Mesenchymal stem cell (in vitro differentiated cells and primary cell): ENCODE results near the gene ADAMTSL5.

Source experiments
- DNase-seq: peaks from one replicate; pipeline ENCODE4 v3.0.0-alpha.2; 2013
- H2AFZ ChIP-seq: one replicate; pipeline ENCODE4 v1.6.1; 2013; ENCODE audit warnings: low read depth, mild to moderate bottlenecking, control low read depth, inconsistent platforms, low read length, moderate library complexity
- H2AK5ac ChIP-seq: 2 replicates; pipeline ENCODE4 v1.6.1; 2013; ENCODE audit warnings: low read length, moderate library complexity, mild to moderate bottlenecking, inconsistent platforms; ENCODE audit not compliant: severe bottlenecking
- H2BK120ac ChIP-seq: one replicate; pipeline ENCODE4 v1.6.1; 2013; ENCODE audit warnings: low read depth, mild to moderate bottlenecking, inconsistent platforms, low read length, moderate library complexity
- H2BK12ac ChIP-seq, 2 experiments: one replicate each; pipeline ENCODE4 v1.6.1; 2013; ENCODE audit warnings: inconsistent platforms in 2 of 2, low read length in 2 of 2, mild to moderate bottlenecking in 2 of 2, moderate library complexity in 2 of 2, control low read depth in 1 of 2
- H2BK15ac ChIP-seq: one replicate; pipeline ENCODE4 v1.6.1; 2013; ENCODE audit warnings: mild to moderate bottlenecking, low read depth, inconsistent platforms; ENCODE audit not compliant: poor library complexity, severe bottlenecking
- H2BK5ac ChIP-seq: 2 replicates; pipeline ENCODE4 v1.6.1; 2013; ENCODE audit warnings: low read depth, mild to moderate bottlenecking, low read length, control low read depth, inconsistent platforms; ENCODE audit not compliant: poor library complexity, severe bottlenecking
- H3K14ac ChIP-seq, 2 experiments: one replicate each; pipeline ENCODE4 v1.6.1; 2013; ENCODE audit warnings: inconsistent platforms in 2 of 2, low read length in 2 of 2, control low read depth in 1 of 2, mild to moderate bottlenecking in 1 of 2, moderate library complexity in 1 of 2
- H3K18ac ChIP-seq, 2 experiments: one replicate each; pipeline ENCODE4 v1.6.1; 2013; ENCODE audit warnings: inconsistent platforms in 2 of 2, low read length in 2 of 2, control low read depth in 1 of 2, low read depth in 1 of 2, mild to moderate bottlenecking in 1 of 2
- H3K23ac ChIP-seq, 2 experiments: one replicate each; pipeline ENCODE4 v1.6.1; 2013; ENCODE audit warnings: inconsistent platforms in 2 of 2, low read length in 2 of 2, mild to moderate bottlenecking in 2 of 2, moderate library complexity in 2 of 2, control low read depth in 1 of 2
- H3K27ac ChIP-seq: 2 replicates; pipeline ENCODE4 v1.5.1; 2013; ENCODE audit warnings: mild to moderate bottlenecking, moderate library complexity, low read length, control low read depth, inconsistent platforms; ENCODE audit not compliant: poor library complexity, severe bottlenecking
- H3K27me3 ChIP-seq, 2 experiments: 2 replicates each; pipeline versions ENCODE4 v1.6.1 to v1.7.0; 2013; ENCODE audit warnings: low read length in 2 of 2, mild to moderate bottlenecking in 2 of 2, moderate library complexity in 2 of 2, control low read depth in 1 of 2, inconsistent platforms in 1 of 2; ENCODE audit not compliant: control insufficient read depth in 1 of 2, insufficient read depth in 1 of 2
- H3K36me3 ChIP-seq, 2 experiments: 2 replicates each; pipeline versions ENCODE4 v1.6.1 to v1.7.0; 2013; ENCODE audit warnings: low read length in 2 of 2, control low read depth in 1 of 2, inconsistent platforms in 1 of 2, low read depth in 1 of 2, mild to moderate bottlenecking in 1 of 2; ENCODE audit not compliant: insufficient read depth in 2 of 2, control insufficient read depth in 1 of 2
- H3K4ac ChIP-seq, 2 experiments: one replicate each; pipeline ENCODE4 v1.6.1; 2013; ENCODE audit warnings: inconsistent platforms in 2 of 2, low read length in 2 of 2, mild to moderate bottlenecking in 2 of 2, moderate library complexity in 2 of 2, control low read depth in 1 of 2, low read depth in 1 of 2
- H3K4me1 ChIP-seq: 2 replicates; pipeline ENCODE4 v1.6.1; 2013; ENCODE audit warnings: low read depth, low read length, control low read depth; ENCODE audit not compliant: control insufficient read depth, insufficient read depth
- H3K4me2 ChIP-seq: 2 replicates; pipeline ENCODE4 v1.6.1; 2013; ENCODE audit warnings: low read length, mild to moderate bottlenecking, inconsistent platforms; ENCODE audit not compliant: poor library complexity, severe bottlenecking
- H3K4me3 ChIP-seq, 2 experiments: 2 replicates each; pipeline versions ENCODE4 v1.5.1 to v1.7.0; 2013; ENCODE audit warnings: low read length in 2 of 2, mild to moderate bottlenecking in 2 of 2, control low read depth in 1 of 2, low read depth in 1 of 2; ENCODE audit not compliant: insufficient read depth in 1 of 2
- H3K79me1 ChIP-seq: replicated peaks from 2 replicates; pipeline ENCODE4 v1.6.1; 2013; ENCODE audit warnings: mild to moderate bottlenecking, control low read depth, low read length, inconsistent platforms; ENCODE audit not compliant: poor library complexity, severe bottlenecking
- H3K9ac ChIP-seq: 2 replicates; pipeline ENCODE4 v1.7.0; 2013; ENCODE audit warnings: mild to moderate bottlenecking, low read length, moderate library complexity
- H3K9me3 ChIP-seq: 2 replicates; pipeline ENCODE4 v1.7.0; 2013; ENCODE audit warnings: mild to moderate bottlenecking, low read length; ENCODE audit not compliant: control insufficient read depth
- H4K8ac ChIP-seq: one replicate; pipeline ENCODE4 v1.6.1; 2013; ENCODE audit warnings: inconsistent platforms, mild to moderate bottlenecking, low read length, moderate library complexity
- H4K91ac ChIP-seq: one replicate; pipeline ENCODE4 v1.6.1; 2013; ENCODE audit warnings: mild to moderate bottlenecking, low read length, inconsistent platforms
- WGBS: methylation state at CpG from one replicate; pipeline ENCODE4 v1.1.7; 2013; ENCODE audit warnings: mixed read lengths; 5-methylcytosine and 5-hydroxymethylcytosine counted together

ADAMTSL5 gene

DNA sequence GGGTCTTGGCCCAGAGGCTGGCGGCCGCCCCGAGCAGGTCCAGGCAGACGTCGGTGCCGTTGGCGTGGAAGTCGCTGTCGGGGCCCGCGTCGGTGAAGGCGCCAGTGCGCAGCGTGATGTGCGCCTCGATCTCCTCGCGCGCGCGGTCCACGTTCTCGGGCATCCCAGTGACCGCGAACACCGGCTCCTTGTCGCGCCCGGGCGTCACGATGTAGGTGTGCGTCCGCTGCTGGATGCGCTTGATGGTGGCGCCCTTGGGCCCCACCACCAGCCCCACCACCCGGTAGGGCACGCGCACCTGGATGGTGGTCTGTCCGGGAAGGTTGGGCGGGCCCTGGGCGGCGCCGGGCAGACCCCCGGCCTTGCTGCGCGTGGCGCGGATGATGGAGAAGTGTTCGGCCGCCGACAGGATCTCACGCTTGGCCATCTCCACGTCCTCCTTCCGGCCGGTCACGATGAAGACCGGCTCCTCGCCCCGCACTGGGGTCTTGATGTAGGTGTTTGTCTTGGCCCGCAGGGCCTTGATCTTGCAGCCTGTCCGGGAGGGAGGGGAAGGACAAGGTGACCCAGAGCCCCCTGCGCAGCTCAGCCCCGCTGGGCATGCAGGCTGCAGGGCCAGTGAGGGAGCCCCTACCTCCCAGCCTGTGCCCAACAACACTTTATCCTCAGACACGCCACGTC is 43.7 kb upstream of the ADAMTSL5 start:
- no peak overlapping the region for H3K27ac ChIP-seq
- H4K91ac ChIP-seq, result no peak overlapping the region
- H3K4me1 ChIP-seq, result peaks cover 24% of the 10 kb centered on the region
- no peak overlapping the region for H2BK12ac ChIP-seq
- no peak overlapping the region for H2AFZ ChIP-seq
- H3K14ac ChIP-seq, result no peak overlapping the region
- no peak for DNase-seq
- H4K8ac ChIP-seq, result no peak overlapping the region
- H2BK15ac ChIP-seq, result no peak overlapping the region
- no peak overlapping the region for H3K4me3 ChIP-seq
- no peak overlapping the region for H2BK5ac ChIP-seq
- H3K9ac ChIP-seq, result no peak overlapping the region
- no peak overlapping the region for H3K4ac ChIP-seq
- no peaks in the 10 kb centered on the region for H3K9me3 ChIP-seq
- H3K23ac ChIP-seq, result no peak overlapping the region
- no peak overlapping the region for H2AK5ac ChIP-seq
- no peaks in the 10 kb centered on the region for H3K27me3 ChIP-seq
- no peak overlapping the region for H2BK120ac ChIP-seq
- H3K79me1 ChIP-seq, result peaks cover 28% of the 10 kb centered on the region
- no peak overlapping the region for H3K18ac ChIP-seq
- 98% methylated on average over 63 of the region's 66 CpGs for WGBS
- H3K36me3 ChIP-seq, result peaks cover 0 to 57% of the 10 kb centered on the region in 2 experiments
- no peak overlapping the region for H3K4me2 ChIP-seq

DNA sequence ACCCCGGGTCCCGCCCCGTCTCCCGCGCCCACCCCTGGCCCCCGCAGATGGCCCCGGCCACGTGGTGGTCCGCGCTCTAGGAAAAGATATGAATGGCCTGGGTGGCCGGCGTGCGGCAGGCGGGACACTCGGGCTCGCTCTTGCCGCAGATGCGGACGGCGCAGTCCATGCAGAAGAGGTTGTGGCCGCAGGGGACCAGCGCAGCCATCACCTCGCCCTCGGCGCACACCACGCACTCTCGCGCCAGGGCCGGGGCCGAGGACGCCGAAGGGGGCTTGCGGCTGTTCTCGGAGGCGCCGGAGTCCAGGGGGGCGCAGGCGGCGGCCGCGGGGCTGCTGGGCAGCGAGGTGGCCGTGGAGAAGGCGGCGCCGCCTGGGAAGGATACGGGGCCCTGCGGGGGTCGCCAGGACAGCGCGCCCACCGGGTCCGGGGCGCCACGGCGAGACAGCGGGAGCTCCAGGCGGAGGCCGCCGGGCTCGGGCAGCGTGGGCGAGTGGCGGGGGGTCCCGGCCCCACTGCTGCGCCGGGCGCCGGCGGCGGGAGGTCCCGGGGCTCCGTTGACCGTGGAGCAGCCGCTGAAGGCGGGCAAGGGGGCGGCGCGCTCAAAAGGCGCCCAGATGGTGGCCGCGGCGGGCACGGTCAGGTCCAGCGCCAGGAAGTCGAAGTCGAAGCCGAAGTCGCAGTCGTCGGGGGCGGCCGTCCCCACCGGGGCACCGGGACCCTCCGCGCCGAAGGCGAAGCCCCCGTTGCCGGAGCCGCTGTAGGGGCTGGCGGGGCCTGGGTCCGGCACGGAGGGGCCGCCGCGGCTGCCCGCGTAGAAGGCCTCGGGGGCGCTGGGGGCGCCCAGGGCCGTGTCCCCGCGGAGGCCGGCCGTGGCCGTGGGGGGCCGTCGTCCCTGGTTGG is 42.9 kb upstream of the ADAMTSL5 start:
- no peak overlapping the region for H2BK12ac ChIP-seq
- H3K4ac ChIP-seq, result no peak overlapping the region
- H4K91ac ChIP-seq, result no peak overlapping the region
- H3K18ac ChIP-seq, result no peak overlapping the region
- H3K4me1 ChIP-seq, result peaks cover 20% of the 10 kb centered on the region
- H3K79me1 ChIP-seq, result peaks cover 28% of the 10 kb centered on the region
- peaks cover 0 to 50% of the 10 kb centered on the region in 2 experiments for H3K36me3 ChIP-seq
- no peak overlapping the region for H3K27ac ChIP-seq
- H3K4me2 ChIP-seq, result no peak overlapping the region
- no peak overlapping the region for H2BK120ac ChIP-seq
- no peak overlapping the region for H2BK15ac ChIP-seq
- no peak overlapping the region for H3K14ac ChIP-seq
- no peak overlapping the region for H2AK5ac ChIP-seq
- H2BK5ac ChIP-seq, result no peak overlapping the region
- H3K27me3 ChIP-seq, result no peaks in the 10 kb centered on the region
- no peaks in the 10 kb centered on the region for H3K9me3 ChIP-seq
- H3K23ac ChIP-seq, result no peak overlapping the region
- H4K8ac ChIP-seq, result peak overlapping the region; percentile 73
- peak overlapping the region in 1 of 2 experiments; percentile 10 for H3K4me3 ChIP-seq
- no peak overlapping the region for H2AFZ ChIP-seq
- WGBS, result 97% methylated on average over 113 of the region's 121 CpGs
- no peak for DNase-seq
- no peak overlapping the region for H3K9ac ChIP-seq

DNA sequence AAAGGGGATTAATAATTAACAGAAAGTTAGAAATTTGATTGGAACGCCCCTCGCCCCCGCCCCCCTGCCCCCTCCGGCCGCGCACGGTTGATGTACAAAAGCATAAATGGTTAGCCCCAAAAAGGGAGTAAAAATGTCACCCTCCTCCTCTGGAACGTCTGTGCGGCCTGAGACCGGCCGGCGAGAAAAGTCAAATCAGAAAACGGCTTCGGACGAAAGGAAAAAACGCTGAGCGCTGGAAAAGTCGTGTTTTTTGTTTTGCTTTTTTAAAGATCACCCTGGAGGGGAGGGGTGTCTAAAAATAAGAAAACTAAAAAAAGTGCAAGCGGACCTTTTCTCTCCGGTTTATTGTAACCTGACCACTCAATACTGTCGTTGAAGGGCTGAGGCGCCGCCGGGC is 42.1 kb upstream of the ADAMTSL5 start:
- H3K9me3 ChIP-seq, result no peaks in the 10 kb centered on the region
- no peak overlapping the region for H3K23ac ChIP-seq
- H3K27me3 ChIP-seq, result no peaks in the 10 kb centered on the region
- no peak overlapping the region for H4K91ac ChIP-seq
- no peak overlapping the region for H3K27ac ChIP-seq
- H3K14ac ChIP-seq, result no peak overlapping the region
- no peak overlapping the region for H3K4ac ChIP-seq
- H3K9ac ChIP-seq, result no peak overlapping the region
- no peak overlapping the region for H2AK5ac ChIP-seq
- no peak overlapping the region for H2AFZ ChIP-seq
- DNase-seq, result no peak
- H3K4me2 ChIP-seq, result no peak overlapping the region
- H3K79me1 ChIP-seq, result peaks cover 28% of the 10 kb centered on the region
- WGBS, result 95% methylated on average over 24 of the region's 24 CpGs
- no peak overlapping the region for H2BK12ac ChIP-seq
- peaks cover 0 to 42% of the 10 kb centered on the region in 2 experiments for H3K36me3 ChIP-seq
- no peak overlapping the region for H2BK5ac ChIP-seq
- H3K4me1 ChIP-seq, result peaks cover 16% of the 10 kb centered on the region
- H4K8ac ChIP-seq, result no peak overlapping the region
- no peak overlapping the region for H2BK120ac ChIP-seq
- H3K18ac ChIP-seq, result no peak overlapping the region
- no peak overlapping the region for H2BK15ac ChIP-seq
- H3K4me3 ChIP-seq, result no peak overlapping the region

DNA sequence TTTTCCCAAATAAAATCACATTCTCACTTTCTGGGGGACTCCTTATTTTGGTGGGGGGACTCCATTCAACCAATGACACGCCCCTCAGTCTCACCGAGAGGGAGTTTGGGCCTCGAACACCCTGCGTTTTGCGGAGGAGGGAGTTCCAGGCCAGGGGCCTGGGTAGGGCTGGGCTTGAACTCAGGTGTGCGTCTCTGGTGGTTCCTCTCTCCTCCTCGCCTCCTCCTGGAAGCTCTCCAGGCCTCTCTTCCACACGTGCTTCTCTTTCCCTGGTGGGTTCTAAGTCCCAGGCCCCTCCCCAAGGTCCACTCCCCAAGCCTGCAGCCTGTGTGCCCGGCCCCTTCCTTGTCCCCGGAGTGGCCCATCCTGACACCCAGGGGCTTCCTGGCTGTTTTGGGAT is 40.6 kb upstream of the ADAMTSL5 start:
- Histone ChIP-seq H2AFZ (no peak overlapping the region), H3K4me2 (no peak overlapping the region), H3K9ac (no peak overlapping the region), H3K14ac (no peak overlapping the region), H3K23ac (no peak overlapping the region), H3K18ac (no peak overlapping the region), H3K36me3 (peaks cover 0 to 37% of the 10 kb centered on the region in 2 experiments), H2BK5ac (no peak overlapping the region), H3K4me1 (peaks cover 11% of the 10 kb centered on the region), H2BK120ac (no peak overlapping the region), H2AK5ac (no peak overlapping the region), H3K4ac (no peak overlapping the region), H3K4me3 (no peak overlapping the region), H3K79me1 (peaks cover 28% of the 10 kb centered on the region), H4K91ac (no peak overlapping the region), H2BK15ac (no peak overlapping the region), H3K27ac (no peak overlapping the region), H2BK12ac (no peak overlapping the region), H3K27me3 (peaks cover 0 to 6% of the 10 kb centered on the region in 2 experiments), H3K9me3 (no peaks in the 10 kb centered on the region), H4K8ac (no peak overlapping the region)
- DNase-seq, result no peak
- WGBS, result 82% methylated on average over 10 of the region's 10 CpGs
